ENCODE measurements around the gene ZNF525.

- TF ChIP-seq REST (IDR thresholded peaks at IDR 0.05; ENCODE audit: borderline replicate concordance), result no peak
- no peak for TF ChIP-seq TAF1 (IDR thresholded peaks at IDR 0.05; ENCODE audit: low read depth)
- TF ChIP-seq EP300 (conservative IDR thresholded peaks at IDR 0.05; ENCODE audit: poor library complexity, severe bottlenecking), result no peak
- TF ChIP-seq CTCF (IDR thresholded peaks at IDR 0.05; ENCODE audit: poor library complexity, severe bottlenecking), result no peak
- no peak for TF ChIP-seq MXI1 (conservative IDR thresholded peaks at IDR 0.05; ENCODE audit: poor library complexity, severe bottlenecking)
- no peak for TF ChIP-seq POLR2AphosphoS5 (IDR thresholded peaks at IDR 0.05)
Measured at GRCh38 chr19:53394522-53394973, 29.0 kb downstream of the ZNF525 start.

Data from neural cell (in vitro differentiated cells).